Measurements from ENCODE around the gene BTN1A1. TPM values are rescaled to one million over a fixed set of nuclear protein-coding genes. Genes with fewer than 3 reads are reported as not detected.
"Not testable (repeated sequence)": the region's sequence is repeated elsewhere in the genome, so short reads cannot be mapped to it uniquely, and the experiment has no call there.

The BTN1A1 gene
- total RNA-seq, 2 donors from 2014 or later: not detected

- DNase-seq (ENCODE audit: low spot score): no peak
- intact Hi-C loops (cut with DNase I): no loop called here
Observed at GRCh38 chr6:26497610-26498009, 2.5 kb upstream of the BTN1A1 start.

- intact Hi-C loops (cut with DNase I): no loop called here
- DNase-seq (ENCODE audit: low spot score): peak; percentile 83
Observed at GRCh38 chr6:26501482-26501986, 1.4 kb downstream of the BTN1A1 start.

GRCh38 chr6:26502165-26502564, 2.1 kb downstream of the BTN1A1 start:
- intact Hi-C loops (cut with DNase I): no loop called here
- no peak for DNase-seq (ENCODE audit: low spot score)

- no peak for DNase-seq (ENCODE audit: low spot score)
- intact Hi-C loops (cut with DNase I): no loop called here
Observed at GRCh38 chr6:26502626-26503025, 2.5 kb downstream of the BTN1A1 start.

- DNase-seq (ENCODE audit: low spot score): no peak
- intact Hi-C loops (cut with DNase I): no loop called here
Observed at GRCh38 chr6:26507658-26508057, 7.6 kb downstream of the BTN1A1 start.

GRCh38 chr6:26511033-26511432, 10.9 kb downstream of the BTN1A1 start:
- intact Hi-C loops (cut with DNase I); DNase-seq (ENCODE audit: low spot score): not testable (repeated sequence)

- intact Hi-C loops (cut with DNase I): no loop called here
- DNase-seq (ENCODE audit: low spot score): no peak
Observed at GRCh38 chr6:26514984-26515383, 14.9 kb downstream of the BTN1A1 start.

- intact Hi-C loops (cut with DNase I): no loop called here
- no peak for DNase-seq (ENCODE audit: low spot score)
Observed at GRCh38 chr6:26516481-26517427, 16.7 kb downstream of the BTN1A1 start.

- intact Hi-C loops (cut with DNase I): no loop called here
- DNase-seq (ENCODE audit: low spot score): no peak
Observed at GRCh38 chr6:26519359-26519758, 19.3 kb downstream of the BTN1A1 start.

GRCh38 chr6:26520237-26520849, 20.2 kb downstream of the BTN1A1 start:
- intact Hi-C loops (cut with DNase I): loop anchor here in 1 of 2 donors (10.0 kb wide), 1 partner anchor 46 kb away; no protein-coding TSS in a partner anchor
- DNase-seq (ENCODE audit: low spot score): no peak

- DNase-seq (ENCODE audit: low spot score): peak; percentile 95
- intact Hi-C loops (cut with DNase I): loop anchor here in 1 of 2 donors (10.0 kb wide), 1 partner anchor 46 kb away; no protein-coding TSS in a partner anchor
Observed at GRCh38 chr6:26520850-26521599, 20.9 kb downstream of the BTN1A1 start.

GRCh38 chr6:26521600-26522391, 21.7 kb downstream of the BTN1A1 start:
- intact Hi-C loops (cut with DNase I): loop anchor here in 1 of 2 donors (10.0 kb wide), 1 partner anchor 47 kb away; no protein-coding TSS in a partner anchor
- DNase-seq (ENCODE audit: low spot score): peak; percentile 94

GRCh38 chr6:26522486-26523228, 22.6 kb downstream of the BTN1A1 start:
- intact Hi-C loops (cut with DNase I): loop anchor here in 1 of 2 donors (10.0 kb wide), 1 partner anchor 48 kb away; no protein-coding TSS in a partner anchor
- not testable (repeated sequence) for DNase-seq (ENCODE audit: low spot score)

GRCh38 chr6:26524314-26524713, 24.2 kb downstream of the BTN1A1 start:
- intact Hi-C loops (cut with DNase I): loop anchor here in 1 of 2 donors (10.0 kb wide), 1 partner anchor 50 kb away; no protein-coding TSS in a partner anchor
- not testable (repeated sequence) for DNase-seq (ENCODE audit: low spot score)

GRCh38 chr6:26524722-26525370, 24.7 kb downstream of the BTN1A1 start:
- DNase-seq (ENCODE audit: low spot score): no peak
- intact Hi-C loops (cut with DNase I): loop anchor here in 1 of 2 donors (10.0 kb wide), 1 partner anchor 50 kb away; no protein-coding TSS in a partner anchor

GRCh38 chr6:26525838-26526237, 25.7 kb downstream of the BTN1A1 start:
- intact Hi-C loops (cut with DNase I): loop anchor here in 1 of 2 donors (10.0 kb wide), 1 partner anchor 51 kb away; no protein-coding TSS in a partner anchor
- DNase-seq (ENCODE audit: low spot score): no peak

- intact Hi-C loops (cut with DNase I): loop anchor here in 1 of 2 donors (10.0 kb wide), 1 partner anchor 52 kb away; no protein-coding TSS in a partner anchor
- no peak for DNase-seq (ENCODE audit: low spot score)
Observed at GRCh38 chr6:26526928-26527327, 26.8 kb downstream of the BTN1A1 start.
